H1 (cell line): ENCODE results near the gene ITPKB. TPM values are rescaled to one million over a fixed set of nuclear protein-coding genes. Genes with fewer than 3 reads are reported as not detected.

Experiments
- CTBP2 ChIP-seq: IDR thresholded peaks from 2 replicates; pipeline ENCODE4 v1.7.0; 2011; ENCODE audit warnings: borderline replicate concordance, mild to moderate bottlenecking, moderate library complexity, mixed read lengths, low read length; ENCODE audit not compliant: insufficient read depth, insufficient read length
- EP300 ChIP-seq, 2 experiments: IDR thresholded peaks; 1 replicate in 1 of 2; 2 replicates in 1 of 2; pipeline ENCODE4 v1.6.1; 2011 to 2012; ENCODE audit warnings: low read depth in 2 of 2, low read length in 2 of 2, mild to moderate bottlenecking in 2 of 2, borderline replicate concordance in 1 of 2, inconsistent platforms in 1 of 2, moderate library complexity in 1 of 2
- HDAC2 ChIP-seq, 2 experiments: fragments of 300-600 bp in 1 of 2; sonication (generic) in 1 of 2; IDR thresholded peaks; 2 replicates each; pipeline ENCODE4 v1.6.1; 2011 to 2012; ENCODE audit warnings: low read depth in 2 of 2, low read length in 2 of 2, mild to moderate bottlenecking in 2 of 2, moderate library complexity in 2 of 2, borderline replicate concordance in 1 of 2, inconsistent platforms in 1 of 2
- JUND ChIP-seq: IDR thresholded peaks from 2 replicates; pipeline ENCODE4 v1.6.1; 2011; ENCODE audit warnings: mild to moderate bottlenecking, improper control_type of control experiment, low read length
- SP1 ChIP-seq: IDR thresholded peaks from 2 replicates; pipeline ENCODE4 v1.6.1; 2011; ENCODE audit warnings: low read depth, low read length
- SP2 ChIP-seq: IDR thresholded peaks from 2 replicates; pipeline ENCODE4 v1.6.1; 2012; ENCODE audit warnings: mild to moderate bottlenecking, low read length, inconsistent platforms
- ZNF274 ChIP-seq: IDR thresholded peaks from 2 replicates; pipeline ENCODE4 v1.7.0; 2012; ENCODE audit warnings: low read length, borderline replicate concordance; ENCODE audit errors: extremely low read depth
- polyA plus RNA-seq, 7 experiments: library from polyadenylated mRNA; depleted of rRNA in 3 of 7; stranded (reverse) in 5 of 7; unstranded in 2 of 7; fragments of >200 nt in 5 of 7; fragments of 200-250 nt in 2 of 7; gene quantifications; 1 replicate in 5 of 7; 2 replicates in 1 of 7; 4 replicates in 1 of 7; pipeline versions ENCODE4 v1.2.1 to v1.2.3, GENCODE V29; 2011 to 2013; ENCODE audit warnings: missing spikeins in 2 of 7, mixed read lengths in 2 of 7
- total RNA-seq: library from RNA; stranded (reverse); fragmentation: NEBNext Ultra II Directional; extraction: Animal tissue kit (Norgen Biotek cat#: 25700); gene quantifications from 2 replicates; pipeline ENCODE4 v1.2.1, GENCODE V29; 2021
- TF ChIP-seq, protein P1 (sequence below), 3 experiments: IDR thresholded peaks; 1 replicate in 2 of 3; 2 replicates in 1 of 3; pipeline versions ENCODE4 v1.5.1 to v1.6.1; 2011; ENCODE audit warnings: low read length in 3 of 3, mild to moderate bottlenecking in 3 of 3, inconsistent platforms in 2 of 3, low read depth in 1 of 3, moderate library complexity in 1 of 3; ENCODE audit not compliant: insufficient read depth in 1 of 3; ENCODE audit errors: control extremely low read depth in 1 of 3

Gene ITPKB
- total and polyA plus RNA-seq, 2 of the 8 experiments (the other 6 are each of a cell fraction or from before 2014, with no cell fraction given), result 1.7 to 4.8 TPM

DNA sequence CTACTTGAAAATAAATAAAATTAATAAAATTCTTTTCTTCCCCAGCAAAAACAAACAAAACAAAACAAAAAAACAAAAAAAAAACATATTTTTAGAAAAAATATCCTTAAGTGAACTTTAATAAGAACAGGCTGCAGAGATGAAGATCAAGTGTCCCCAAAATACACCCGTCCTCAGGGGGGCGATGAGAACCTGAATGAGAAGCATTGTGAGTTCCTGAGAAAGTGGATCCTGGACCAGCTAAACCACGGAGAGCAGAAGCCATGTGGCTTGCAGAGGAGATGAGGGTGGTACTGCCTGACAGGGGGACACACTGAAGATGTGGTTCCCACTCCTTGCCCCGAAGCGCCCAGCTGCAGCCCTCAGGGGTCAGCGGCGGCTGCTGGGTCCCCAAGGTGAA is 89.3 kb downstream of the ITPKB start (continued):
- TF ChIP-seq ZNF274, result no peak
- TF ChIP-seq, protein P1, sequence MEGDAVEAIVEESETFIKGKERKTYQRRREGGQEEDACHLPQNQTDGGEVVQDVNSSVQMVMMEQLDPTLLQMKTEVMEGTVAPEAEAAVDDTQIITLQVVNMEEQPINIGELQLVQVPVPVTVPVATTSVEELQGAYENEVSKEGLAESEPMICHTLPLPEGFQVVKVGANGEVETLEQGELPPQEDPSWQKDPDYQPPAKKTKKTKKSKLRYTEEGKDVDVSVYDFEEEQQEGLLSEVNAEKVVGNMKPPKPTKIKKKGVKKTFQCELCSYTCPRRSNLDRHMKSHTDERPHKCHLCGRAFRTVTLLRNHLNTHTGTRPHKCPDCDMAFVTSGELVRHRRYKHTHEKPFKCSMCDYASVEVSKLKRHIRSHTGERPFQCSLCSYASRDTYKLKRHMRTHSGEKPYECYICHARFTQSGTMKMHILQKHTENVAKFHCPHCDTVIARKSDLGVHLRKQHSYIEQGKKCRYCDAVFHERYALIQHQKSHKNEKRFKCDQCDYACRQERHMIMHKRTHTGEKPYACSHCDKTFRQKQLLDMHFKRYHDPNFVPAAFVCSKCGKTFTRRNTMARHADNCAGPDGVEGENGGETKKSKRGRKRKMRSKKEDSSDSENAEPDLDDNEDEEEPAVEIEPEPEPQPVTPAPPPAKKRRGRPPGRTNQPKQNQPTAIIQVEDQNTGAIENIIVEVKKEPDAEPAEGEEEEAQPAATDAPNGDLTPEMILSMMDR (IDR thresholded peaks at IDR 0.05; ENCODE audit: control extremely low read depth in 1 of 3, insufficient read depth in 1 of 3, low read depth in 1 of 3, low read length in 3 of 3), result peak in 2 of 3 experiments; percentile 44 to 57; a peak in 3 of 4 replicates
- no peak for TF ChIP-seq JUND
- TF ChIP-seq CTBP2, result no peak
- TF ChIP-seq EP300 (IDR thresholded peaks at IDR 0.05; ENCODE audit: borderline replicate concordance in 1 of 2, low read depth in 2 of 2, low read length in 2 of 2), result no peak
- TF ChIP-seq SP2, result no peak
- no peak for TF ChIP-seq HDAC2 (IDR thresholded peaks at IDR 0.05; ENCODE audit: borderline replicate concordance in 1 of 2, low read depth in 2 of 2, low read length in 2 of 2)
- no peak for TF ChIP-seq SP1
- TF ChIP-seq, all 59 proteins: peak for 3
